ENCODE data around the gene HIP1R. TPM values are rescaled to one million over a fixed set of nuclear protein-coding genes. Genes with fewer than 3 reads are reported as not detected.
"Not testable (repeated sequence)": the region's sequence is repeated elsewhere in the genome, so short reads cannot be mapped to it uniquely, and the experiment has no call there.

Gene HIP1R, protein sequence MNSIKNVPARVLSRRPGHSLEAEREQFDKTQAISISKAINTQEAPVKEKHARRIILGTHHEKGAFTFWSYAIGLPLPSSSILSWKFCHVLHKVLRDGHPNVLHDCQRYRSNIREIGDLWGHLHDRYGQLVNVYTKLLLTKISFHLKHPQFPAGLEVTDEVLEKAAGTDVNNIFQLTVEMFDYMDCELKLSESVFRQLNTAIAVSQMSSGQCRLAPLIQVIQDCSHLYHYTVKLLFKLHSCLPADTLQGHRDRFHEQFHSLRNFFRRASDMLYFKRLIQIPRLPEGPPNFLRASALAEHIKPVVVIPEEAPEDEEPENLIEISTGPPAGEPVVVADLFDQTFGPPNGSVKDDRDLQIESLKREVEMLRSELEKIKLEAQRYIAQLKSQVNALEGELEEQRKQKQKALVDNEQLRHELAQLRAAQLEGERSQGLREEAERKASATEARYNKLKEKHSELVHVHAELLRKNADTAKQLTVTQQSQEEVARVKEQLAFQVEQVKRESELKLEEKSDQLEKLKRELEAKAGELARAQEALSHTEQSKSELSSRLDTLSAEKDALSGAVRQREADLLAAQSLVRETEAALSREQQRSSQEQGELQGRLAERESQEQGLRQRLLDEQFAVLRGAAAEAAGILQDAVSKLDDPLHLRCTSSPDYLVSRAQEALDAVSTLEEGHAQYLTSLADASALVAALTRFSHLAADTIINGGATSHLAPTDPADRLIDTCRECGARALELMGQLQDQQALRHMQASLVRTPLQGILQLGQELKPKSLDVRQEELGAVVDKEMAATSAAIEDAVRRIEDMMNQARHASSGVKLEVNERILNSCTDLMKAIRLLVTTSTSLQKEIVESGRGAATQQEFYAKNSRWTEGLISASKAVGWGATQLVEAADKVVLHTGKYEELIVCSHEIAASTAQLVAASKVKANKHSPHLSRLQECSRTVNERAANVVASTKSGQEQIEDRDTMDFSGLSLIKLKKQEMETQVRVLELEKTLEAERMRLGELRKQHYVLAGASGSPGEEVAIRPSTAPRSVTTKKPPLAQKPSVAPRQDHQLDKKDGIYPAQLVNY
- total RNA-seq: 26.6 and 29.5 TPM in 2 replicates

DNA sequence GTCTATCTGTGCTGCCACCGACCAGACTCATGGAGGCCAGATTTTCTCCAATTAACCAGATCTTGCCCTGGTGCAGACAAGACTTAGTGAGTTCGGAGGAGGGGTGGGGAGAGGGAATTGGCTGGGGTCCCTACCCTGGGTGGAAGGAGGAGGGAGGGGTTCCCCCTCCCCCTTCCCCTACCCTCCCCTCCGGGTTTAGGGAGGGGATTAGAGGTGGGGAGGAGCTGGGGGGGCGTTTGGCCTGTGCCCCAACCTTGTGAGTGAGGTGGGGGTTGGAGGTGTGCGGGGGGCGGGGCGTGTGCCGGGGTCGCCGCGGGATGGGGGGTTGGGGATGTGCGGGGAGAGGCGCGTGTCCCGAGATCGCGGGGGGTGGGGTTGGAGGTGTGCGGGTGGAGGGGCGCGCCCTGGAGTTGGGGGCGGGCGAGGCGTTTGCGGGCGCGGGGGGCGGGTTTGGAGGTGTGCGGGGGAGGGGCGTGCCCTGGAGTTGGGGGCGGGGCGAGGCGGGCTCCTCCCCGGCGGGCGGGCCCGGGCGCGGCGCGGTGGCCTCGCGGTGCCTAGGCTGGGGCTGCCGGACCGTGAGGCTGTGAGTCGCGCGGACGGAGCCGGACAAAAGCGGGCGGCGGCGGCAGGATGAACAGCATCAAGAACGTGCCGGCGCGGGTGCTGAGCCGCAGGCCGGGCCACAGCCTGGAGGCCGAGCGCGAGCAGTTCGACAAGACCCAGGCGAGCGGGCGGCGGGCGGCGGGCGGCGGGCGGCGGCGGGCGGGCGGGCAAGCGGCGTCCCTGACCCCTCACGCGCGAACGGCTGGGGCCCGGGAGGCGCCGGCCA, at the start of gene HIP1R:
HIP1R (plus strand) TSS at position 537 of the 829 bp plus-strand sequence; CDS start at position 631, 94 bp downstream.
- H3K27ac Mint-ChIP-seq: peak within 1 kb of the TSS; percentile 92
- intact Hi-C loops (cut with micrococcal nuclease): loop anchor here (5.0 kb wide), 1 partner anchor 52 kb away; no protein-coding TSS in a partner anchor
- DNase-seq (ENCODE audit: low spot score): peak; percentile 37
- H3K4me3 Mint-ChIP-seq: peak within 1 kb of the TSS; percentile 97
- H3K36me3 Mint-ChIP-seq (ENCODE audit: low read depth): peaks cover 12% of the 10 kb centered on the region
- peaks cover 29% of the 10 kb centered on the region for H3K4me1 Mint-ChIP-seq (ENCODE audit: low read depth)
- no peaks in the 10 kb centered on the region for H3K9me3 Mint-ChIP-seq
- H3K27me3 Mint-ChIP-seq (ENCODE audit: insufficient read depth): peaks cover 23% of the 10 kb centered on the region

DNA sequence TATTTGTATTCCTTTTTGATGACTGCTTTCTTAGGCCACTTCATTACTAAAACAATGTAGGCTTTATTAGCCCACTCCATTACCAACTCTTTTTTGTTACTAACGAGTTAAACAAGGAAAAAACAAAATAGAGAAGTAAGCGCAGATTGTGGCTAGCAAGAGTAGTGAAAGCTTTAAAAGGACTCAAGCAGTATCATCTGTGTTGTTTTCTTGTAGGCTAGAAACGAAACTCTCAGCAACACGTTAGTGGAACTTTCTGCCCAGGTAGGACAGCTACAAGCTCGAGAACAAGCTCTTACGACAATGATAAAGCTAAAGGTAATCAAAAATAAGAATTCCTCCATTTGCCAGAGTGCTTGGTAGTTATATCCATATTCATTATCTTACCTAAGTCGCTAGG, 49.8 kb upstream of the HIP1R start:
- no peaks in the 10 kb centered on the region for H3K36me3 Mint-ChIP-seq (ENCODE audit: low read depth)
- intact Hi-C loops (cut with micrococcal nuclease): no loop called here
- H3K4me1 Mint-ChIP-seq (ENCODE audit: low read depth): no peaks in the 10 kb centered on the region
- DNase-seq (ENCODE audit: low spot score): no peak
- no peak overlapping the region for H3K4me3 Mint-ChIP-seq
- H3K9me3 Mint-ChIP-seq: no peaks in the 10 kb centered on the region
- H3K27me3 Mint-ChIP-seq (ENCODE audit: insufficient read depth): no peaks in the 10 kb centered on the region
- H3K27ac Mint-ChIP-seq: no peak overlapping the region

DNA sequence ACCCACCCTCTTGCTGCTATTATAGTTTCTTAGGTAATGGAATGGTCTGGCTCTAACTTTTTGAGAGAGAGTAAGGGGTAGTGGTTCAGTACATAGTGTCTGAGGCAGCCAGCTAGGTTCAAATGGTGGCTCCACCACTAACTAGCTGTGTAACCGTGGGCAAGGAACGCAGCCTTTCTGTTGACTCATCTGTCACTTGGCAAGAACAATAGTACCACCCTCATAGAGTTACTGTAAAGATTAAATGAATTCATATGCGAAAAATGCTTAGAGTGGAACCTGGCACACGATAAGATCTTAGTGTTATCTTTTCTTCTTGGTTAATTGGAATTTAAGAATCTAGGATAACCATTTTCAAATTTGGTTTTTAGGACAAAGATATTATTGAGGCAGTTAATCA, 46.9 kb upstream of the HIP1R start:
- Mint-ChIP-seq H3K4me1 (ENCODE audit: low read depth) (no peaks in the 10 kb centered on the region), H3K27me3 (ENCODE audit: insufficient read depth) (no peaks in the 10 kb centered on the region), H3K27ac (no peak overlapping the region), H3K4me3 (no peak overlapping the region), H3K36me3 (ENCODE audit: low read depth) (no peaks in the 10 kb centered on the region), H3K9me3 (no peaks in the 10 kb centered on the region)
- intact Hi-C loops (cut with micrococcal nuclease): no loop called here
- no peak for DNase-seq (ENCODE audit: low spot score)

DNA sequence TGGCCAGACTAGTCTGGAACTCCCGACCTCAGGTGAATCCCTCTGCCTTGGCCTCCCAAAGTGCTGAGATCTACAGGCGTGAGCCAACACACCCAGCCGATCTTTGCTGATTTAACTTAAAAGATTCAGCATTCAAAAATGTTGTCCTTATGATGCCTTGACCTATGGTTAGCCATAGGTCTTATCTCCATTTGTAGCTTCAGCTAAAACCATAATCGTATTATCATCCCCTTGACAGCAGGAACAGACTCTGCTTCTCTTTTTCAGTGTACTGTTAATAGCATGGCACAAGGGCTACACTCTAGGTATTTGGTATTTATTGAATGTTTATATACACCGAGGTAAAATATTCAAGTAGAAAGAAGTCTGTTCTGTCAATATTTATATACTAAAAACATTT, 45.6 kb upstream of the HIP1R start:
- Mint-ChIP-seq H3K27me3 (ENCODE audit: insufficient read depth) (no peaks in the 10 kb centered on the region), H3K36me3 (ENCODE audit: low read depth) (no peaks in the 10 kb centered on the region), H3K4me3 (no peak overlapping the region), H3K9me3 (no peaks in the 10 kb centered on the region), H3K27ac (no peak overlapping the region), H3K4me1 (ENCODE audit: low read depth) (peaks cover 4% of the 10 kb centered on the region)
- intact Hi-C loops (cut with micrococcal nuclease): loop anchor here (5.0 kb wide), 1 partner anchor 73 kb away; no protein-coding TSS in a partner anchor
- no peak for DNase-seq (ENCODE audit: low spot score)

DNA sequence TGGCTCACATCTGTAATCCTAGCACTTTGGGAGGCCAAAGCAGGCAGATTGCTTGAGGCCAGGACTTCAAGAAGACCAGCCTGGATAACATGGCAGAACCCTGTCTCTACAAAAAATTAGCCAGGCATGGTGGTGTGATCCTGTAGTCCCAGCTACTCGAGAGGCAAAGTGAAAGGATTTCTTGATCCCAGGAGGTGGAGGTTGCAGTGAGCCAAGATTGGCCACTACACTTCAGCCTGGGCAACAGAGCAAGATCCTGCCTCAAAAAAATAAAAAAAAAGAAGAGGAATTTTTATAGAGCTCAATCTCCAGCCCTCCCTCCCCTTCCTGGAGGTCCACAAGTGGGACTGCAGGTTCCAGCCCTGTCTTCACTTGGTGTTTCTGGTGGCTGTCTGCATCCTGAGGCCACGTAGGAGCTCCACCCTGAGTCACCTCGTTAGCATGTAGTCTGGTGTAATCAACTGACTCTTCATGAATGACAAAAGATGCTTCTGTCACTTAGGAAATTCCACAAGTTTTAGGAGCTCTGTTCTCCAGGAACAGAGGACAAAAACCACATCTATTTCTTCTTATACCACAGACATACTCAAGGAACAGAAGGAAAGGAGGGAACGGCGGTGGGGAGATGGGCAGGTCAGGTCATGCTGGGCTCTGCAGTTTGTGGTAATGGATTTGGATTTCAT, 44.7 kb upstream of the HIP1R start:
- Mint-ChIP-seq H3K9me3 (no peaks in the 10 kb centered on the region), H3K4me1 (ENCODE audit: low read depth) (peaks cover 4% of the 10 kb centered on the region), H3K27me3 (ENCODE audit: insufficient read depth) (no peaks in the 10 kb centered on the region), H3K36me3 (ENCODE audit: low read depth) (no peaks in the 10 kb centered on the region), H3K27ac (no peak overlapping the region), H3K4me3 (no peak overlapping the region)
- DNase-seq (ENCODE audit: low spot score): no peak
- intact Hi-C loops (cut with micrococcal nuclease): loop anchor here (5.0 kb wide), 1 partner anchor 72 kb away; no protein-coding TSS in a partner anchor

DNA sequence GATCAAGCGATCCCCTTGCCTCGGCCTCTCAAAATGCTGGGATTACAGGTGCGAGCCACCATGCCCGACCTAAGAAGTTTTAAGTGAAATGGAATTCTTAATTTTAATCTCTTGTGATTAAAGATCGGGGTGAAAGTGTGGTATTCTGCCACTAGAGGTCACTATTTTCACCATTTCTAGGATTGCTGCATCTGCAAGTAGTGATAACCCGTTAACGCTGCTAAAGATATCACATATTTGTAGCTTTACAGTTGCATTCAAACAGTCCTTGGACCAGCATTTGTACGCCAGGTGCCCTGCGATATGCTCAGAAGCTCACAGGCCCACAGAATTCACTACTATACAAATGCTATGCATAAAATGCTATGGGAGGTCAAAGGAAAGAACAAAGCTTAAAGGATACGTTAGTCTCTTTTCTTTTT, 41.6 kb upstream of the HIP1R start:
- Mint-ChIP-seq H3K4me1 (ENCODE audit: low read depth) (peaks cover 4% of the 10 kb centered on the region), H3K4me3 (no peak overlapping the region), H3K27me3 (ENCODE audit: insufficient read depth) (no peaks in the 10 kb centered on the region), H3K36me3 (ENCODE audit: low read depth) (no peaks in the 10 kb centered on the region), H3K27ac (no peak overlapping the region), H3K9me3 (no peaks in the 10 kb centered on the region)
- intact Hi-C loops (cut with micrococcal nuclease): loop anchor here (1.0 to 5.0 kb wide), 4 partner anchors 43 to 159 kb away; no protein-coding TSS in a partner anchor
- DNase-seq (ENCODE audit: low spot score): no peak

DNA sequence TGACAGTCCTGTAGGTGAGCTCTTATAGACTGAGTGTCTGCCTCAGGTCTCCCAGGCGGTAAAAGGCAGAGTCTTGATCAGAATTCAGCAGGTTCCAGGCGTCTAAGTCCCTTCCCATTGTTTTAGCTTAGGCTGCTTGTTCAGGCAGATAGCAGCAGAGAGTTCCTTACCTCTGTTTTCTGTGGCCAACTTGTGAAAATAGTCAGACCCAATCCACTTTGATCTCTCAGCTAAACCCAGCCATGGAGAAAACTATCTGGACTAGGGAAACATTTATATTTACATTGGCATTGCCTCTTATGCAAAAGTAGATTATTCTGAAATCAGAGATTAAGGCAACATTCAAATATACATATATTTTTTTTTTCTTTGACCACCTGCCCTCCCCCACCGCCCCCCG, 39.5 kb upstream of the HIP1R start:
- Mint-ChIP-seq H3K27ac (no peak overlapping the region), H3K4me3 (no peak overlapping the region), H3K9me3 (no peaks in the 10 kb centered on the region), H3K27me3 (ENCODE audit: insufficient read depth) (no peaks in the 10 kb centered on the region), H3K4me1 (ENCODE audit: low read depth) (peaks cover 4% of the 10 kb centered on the region), H3K36me3 (ENCODE audit: low read depth) (no peaks in the 10 kb centered on the region)
- no peak for DNase-seq (ENCODE audit: low spot score)
- intact Hi-C loops (cut with micrococcal nuclease): no loop called here

DNA sequence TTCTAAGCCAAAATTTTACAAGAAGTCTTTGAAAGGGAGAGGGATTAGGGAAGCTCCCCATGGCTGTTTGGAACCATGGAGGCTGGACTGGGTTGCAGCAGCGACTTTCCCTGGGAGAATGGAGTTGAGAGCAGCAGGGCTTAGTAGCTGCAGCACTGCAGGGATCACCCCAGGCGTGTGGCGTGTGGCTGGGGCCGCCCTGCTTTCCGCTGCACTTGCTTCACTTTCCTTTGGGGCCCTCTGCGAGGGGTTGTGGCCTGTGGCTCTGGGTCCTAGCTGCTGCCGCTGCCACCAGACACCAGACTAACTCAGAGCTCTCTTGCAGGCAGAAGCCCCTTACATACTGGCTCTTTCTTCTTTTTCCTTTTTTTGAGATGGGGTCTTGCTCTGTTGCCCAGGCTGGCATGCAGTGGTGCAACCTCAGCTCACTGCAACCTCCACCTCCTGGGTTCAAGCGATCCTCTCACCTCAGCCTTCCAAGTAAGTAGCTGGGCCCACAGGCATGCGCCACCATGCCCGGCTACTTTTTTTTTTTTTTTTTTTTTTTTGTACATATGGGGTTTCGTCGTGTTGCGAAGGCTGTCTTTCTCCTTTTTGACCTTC, 35.5 kb upstream of the HIP1R start:
- H3K27me3 Mint-ChIP-seq (ENCODE audit: insufficient read depth): peaks cover 3% of the 10 kb centered on the region
- no peak overlapping the region for H3K27ac Mint-ChIP-seq
- no peaks in the 10 kb centered on the region for H3K36me3 Mint-ChIP-seq (ENCODE audit: low read depth)
- H3K9me3 Mint-ChIP-seq: no peaks in the 10 kb centered on the region
- H3K4me1 Mint-ChIP-seq (ENCODE audit: low read depth): no peaks in the 10 kb centered on the region
- intact Hi-C loops (cut with micrococcal nuclease): no loop called here
- DNase-seq (ENCODE audit: low spot score): no peak
- H3K4me3 Mint-ChIP-seq: no peak overlapping the region

DNA sequence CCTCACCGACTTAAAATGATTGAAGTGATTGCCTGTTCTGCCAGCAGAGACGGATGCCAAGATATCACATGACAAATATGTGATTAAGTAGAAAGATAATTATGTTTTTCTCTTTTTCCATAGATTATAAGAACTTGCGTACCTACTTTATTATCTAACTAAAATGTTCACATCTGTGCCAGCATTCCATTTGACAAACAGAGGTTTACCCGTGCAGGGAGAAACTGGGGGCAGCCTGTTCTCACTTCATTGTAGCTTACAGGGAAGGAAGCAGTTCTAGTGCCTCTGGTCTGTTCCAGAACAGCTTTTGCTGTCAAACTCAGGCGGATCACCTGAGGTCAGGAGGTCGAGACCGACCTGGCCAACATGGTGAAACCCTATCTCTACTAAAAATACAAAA, 31.3 kb upstream of the HIP1R start:
- H3K4me3 Mint-ChIP-seq: no peak overlapping the region
- peaks cover 3% of the 10 kb centered on the region for H3K27me3 Mint-ChIP-seq (ENCODE audit: insufficient read depth)
- H3K27ac Mint-ChIP-seq: no peak overlapping the region
- H3K4me1 Mint-ChIP-seq (ENCODE audit: low read depth): no peaks in the 10 kb centered on the region
- H3K9me3 Mint-ChIP-seq: no peaks in the 10 kb centered on the region
- no peak for DNase-seq (ENCODE audit: low spot score)
- no peaks in the 10 kb centered on the region for H3K36me3 Mint-ChIP-seq (ENCODE audit: low read depth)
- intact Hi-C loops (cut with micrococcal nuclease): no loop called here

DNA sequence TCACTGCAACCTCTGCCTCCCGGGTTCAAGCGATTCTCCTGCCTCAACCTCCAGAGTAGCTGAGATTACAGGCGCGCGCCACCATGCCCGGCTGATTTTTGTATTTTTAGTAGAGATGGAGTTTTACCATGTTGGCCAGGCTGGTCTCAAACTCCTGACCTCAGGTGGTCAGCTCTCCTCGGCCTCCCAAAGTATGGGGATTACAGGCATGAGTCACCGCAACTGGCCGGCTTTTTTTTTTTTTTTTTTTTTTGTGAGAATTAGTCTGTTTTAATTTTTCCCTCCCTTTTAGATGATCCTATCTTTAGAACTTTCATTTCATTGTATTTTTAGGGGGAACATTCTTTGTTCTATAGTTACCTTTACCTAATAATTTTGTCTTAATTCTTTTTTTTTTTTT, 30.3 kb upstream of the HIP1R start:
- H3K27me3 Mint-ChIP-seq (ENCODE audit: insufficient read depth); H3K27ac Mint-ChIP-seq; DNase-seq (ENCODE audit: low spot score); H3K4me3 Mint-ChIP-seq; H3K9me3 Mint-ChIP-seq; intact Hi-C loops (cut with micrococcal nuclease); H3K4me1 Mint-ChIP-seq (ENCODE audit: low read depth); H3K36me3 Mint-ChIP-seq (ENCODE audit: low read depth): not testable (repeated sequence)

DNA sequence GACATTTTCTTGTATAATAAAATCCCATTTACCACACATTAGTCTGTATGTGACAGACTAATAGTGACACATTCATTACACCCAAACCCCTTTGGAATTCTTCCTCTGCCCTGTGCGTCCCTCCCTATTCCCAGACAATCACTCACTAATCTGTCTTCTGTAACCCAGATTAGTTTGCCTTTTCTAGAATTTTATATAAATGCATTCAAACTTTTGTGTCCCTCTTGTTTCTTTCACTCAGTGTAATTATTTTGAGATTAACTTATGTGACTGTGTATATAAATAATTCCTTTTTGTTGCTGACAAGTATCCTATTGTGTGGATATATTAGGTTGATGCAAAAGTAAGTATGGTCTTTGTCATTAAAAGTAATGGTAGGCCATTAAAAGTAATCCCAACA, 27.6 kb upstream of the HIP1R start:
- Mint-ChIP-seq H3K4me1 (ENCODE audit: low read depth) (no peaks in the 10 kb centered on the region), H3K27me3 (ENCODE audit: insufficient read depth) (peaks cover 3% of the 10 kb centered on the region), H3K4me3 (no peak overlapping the region), H3K9me3 (no peaks in the 10 kb centered on the region), H3K27ac (no peak overlapping the region), H3K36me3 (ENCODE audit: low read depth) (no peaks in the 10 kb centered on the region)
- no peak for DNase-seq (ENCODE audit: low spot score)
- intact Hi-C loops (cut with micrococcal nuclease): no loop called here
